Prostate gland (tissue), 2 donors: ENCODE data around the gene DCP1B.

Experiments used
- CTCF ChIP-seq, 4 experiments: fragments of 200-600 bp in 2 of 4; fragments of 450-650 bp in 2 of 4; sonication (generic) in 2 of 4; IDR thresholded peaks; 1 replicate in 3 of 4; 2 replicates in 1 of 4; pipeline ENCODE4 v1.5.1; 2016 to 2019; ENCODE audit warnings: antibody characterized with exemption in 4 of 4, mild to moderate bottlenecking in 2 of 4, moderate library complexity in 2 of 4
- POLR2A ChIP-seq: fragments of 450-650 bp; IDR thresholded peaks from one replicate; pipeline ENCODE4 v1.6.1; 2016; ENCODE audit warnings: antibody characterized with exemption, mild to moderate bottlenecking

DNA sequence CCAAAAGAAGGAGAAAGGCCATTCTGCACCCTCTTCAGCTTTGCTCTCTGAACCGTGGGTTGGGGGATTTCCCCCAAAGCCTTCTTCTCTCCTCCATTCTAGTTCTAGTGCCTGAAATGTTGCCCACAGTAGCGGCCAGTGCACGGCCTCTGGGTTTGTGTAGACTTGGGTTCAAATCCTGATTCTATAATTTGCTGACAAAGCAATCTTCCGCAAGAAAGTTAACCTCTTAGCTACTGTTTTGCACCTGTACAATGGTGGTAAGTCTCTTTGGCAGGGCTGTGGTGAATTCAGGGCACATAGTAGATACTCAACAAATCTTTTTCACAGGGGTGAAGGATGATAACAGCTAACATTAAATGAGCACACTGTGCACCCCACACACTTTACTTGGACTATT, 42.7 kb upstream of the DCP1B start:
- TF ChIP-seq CTCF (IDR thresholded peaks at IDR 0.05) (no peak), POLR2A (no peak)
